ENCODE data around the gene LARGE1. TPM values are rescaled to one million over a fixed set of nuclear protein-coding genes. Genes with fewer than 3 reads are reported as not detected.
"Not testable (repeated sequence)": the region's sequence is repeated elsewhere in the genome, so short reads cannot be mapped to it uniquely, and the experiment has no call there.

LARGE1 gene
- total RNA-seq, 1 donor: 15.0 TPM

DNA sequence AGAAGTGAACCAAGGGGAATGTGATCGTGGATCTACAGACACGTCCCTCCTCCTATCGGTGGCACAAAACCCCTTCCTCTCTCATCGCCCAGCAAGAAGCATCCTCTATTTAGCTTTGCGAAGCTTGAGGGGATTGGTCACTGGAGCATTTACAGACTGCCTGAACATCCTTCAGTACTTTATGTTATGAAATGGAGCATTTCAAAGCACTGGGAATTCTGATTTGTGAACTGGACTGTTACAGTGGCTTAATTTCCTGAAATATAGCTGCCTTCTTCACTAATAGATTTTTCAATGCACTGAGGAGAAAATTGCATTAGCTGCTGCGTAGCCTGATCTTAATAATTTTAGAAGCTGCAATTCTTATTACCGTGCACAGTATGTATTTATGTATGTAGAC is 344.5 kb downstream of the LARGE1 start:
- TF ChIP-seq, protein P1, sequence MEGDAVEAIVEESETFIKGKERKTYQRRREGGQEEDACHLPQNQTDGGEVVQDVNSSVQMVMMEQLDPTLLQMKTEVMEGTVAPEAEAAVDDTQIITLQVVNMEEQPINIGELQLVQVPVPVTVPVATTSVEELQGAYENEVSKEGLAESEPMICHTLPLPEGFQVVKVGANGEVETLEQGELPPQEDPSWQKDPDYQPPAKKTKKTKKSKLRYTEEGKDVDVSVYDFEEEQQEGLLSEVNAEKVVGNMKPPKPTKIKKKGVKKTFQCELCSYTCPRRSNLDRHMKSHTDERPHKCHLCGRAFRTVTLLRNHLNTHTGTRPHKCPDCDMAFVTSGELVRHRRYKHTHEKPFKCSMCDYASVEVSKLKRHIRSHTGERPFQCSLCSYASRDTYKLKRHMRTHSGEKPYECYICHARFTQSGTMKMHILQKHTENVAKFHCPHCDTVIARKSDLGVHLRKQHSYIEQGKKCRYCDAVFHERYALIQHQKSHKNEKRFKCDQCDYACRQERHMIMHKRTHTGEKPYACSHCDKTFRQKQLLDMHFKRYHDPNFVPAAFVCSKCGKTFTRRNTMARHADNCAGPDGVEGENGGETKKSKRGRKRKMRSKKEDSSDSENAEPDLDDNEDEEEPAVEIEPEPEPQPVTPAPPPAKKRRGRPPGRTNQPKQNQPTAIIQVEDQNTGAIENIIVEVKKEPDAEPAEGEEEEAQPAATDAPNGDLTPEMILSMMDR (IDR thresholded peaks at IDR 0.05; ENCODE audit: insufficient read depth, low read length): no peak
- DNase-seq (ENCODE audit: low read depth): no peak
- H3K4me3 ChIP-seq (ENCODE audit: low read depth, low read length): no peak overlapping the region

DNA sequence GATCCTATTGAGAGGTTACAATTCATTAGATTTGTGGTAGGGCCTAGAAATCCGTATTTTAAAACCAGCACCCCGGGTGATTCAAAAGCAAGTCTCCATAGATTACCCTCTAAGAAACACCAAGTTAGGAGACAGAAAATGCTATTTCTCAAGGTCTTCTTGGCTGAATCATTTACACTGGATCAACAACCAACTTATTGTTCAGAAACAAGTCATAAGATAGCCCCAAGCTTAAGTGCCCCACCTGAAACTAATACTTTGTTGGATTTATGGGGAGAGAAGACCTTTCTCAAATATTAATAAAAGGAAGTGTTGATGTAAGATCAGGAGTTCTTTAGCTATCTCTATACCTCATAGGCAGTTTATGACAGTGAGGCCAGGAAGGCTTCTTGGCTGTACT is 345.2 kb downstream of the LARGE1 start:
- no peak overlapping the region for H3K4me3 ChIP-seq (ENCODE audit: low read depth, low read length)
- TF ChIP-seq, protein P1 (IDR thresholded peaks at IDR 0.05; ENCODE audit: insufficient read depth, low read length): no peak

DNA sequence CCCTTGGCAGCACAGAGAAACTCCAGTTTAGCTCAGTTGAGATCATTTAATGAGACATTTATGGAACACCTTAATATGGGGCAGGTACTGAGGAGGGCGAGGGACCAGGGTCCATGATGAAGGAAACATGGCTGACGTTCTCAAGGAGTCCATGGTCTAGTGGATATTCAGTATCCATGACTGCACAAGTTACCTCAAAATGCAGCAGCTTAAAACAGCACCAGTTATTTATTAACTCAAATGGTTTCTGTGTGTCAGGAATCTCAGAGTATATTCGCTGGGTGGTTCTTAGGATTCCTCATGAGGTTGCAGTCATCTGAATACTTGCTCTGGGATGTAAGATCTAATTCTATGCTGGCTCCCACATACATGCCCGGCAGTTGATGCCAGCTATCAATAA is 346.8 kb downstream of the LARGE1 start:
- DNase-seq (ENCODE audit: low read depth): no peak
- H3K4me3 ChIP-seq (ENCODE audit: low read depth, low read length): no peak overlapping the region
- TF ChIP-seq, protein P1 (IDR thresholded peaks at IDR 0.05; ENCODE audit: insufficient read depth, low read length): no peak

More for the DNA sequence above, 345.2 kb downstream of the LARGE1 start:
- DNase-seq (ENCODE audit: low read depth): no peak

DNA sequence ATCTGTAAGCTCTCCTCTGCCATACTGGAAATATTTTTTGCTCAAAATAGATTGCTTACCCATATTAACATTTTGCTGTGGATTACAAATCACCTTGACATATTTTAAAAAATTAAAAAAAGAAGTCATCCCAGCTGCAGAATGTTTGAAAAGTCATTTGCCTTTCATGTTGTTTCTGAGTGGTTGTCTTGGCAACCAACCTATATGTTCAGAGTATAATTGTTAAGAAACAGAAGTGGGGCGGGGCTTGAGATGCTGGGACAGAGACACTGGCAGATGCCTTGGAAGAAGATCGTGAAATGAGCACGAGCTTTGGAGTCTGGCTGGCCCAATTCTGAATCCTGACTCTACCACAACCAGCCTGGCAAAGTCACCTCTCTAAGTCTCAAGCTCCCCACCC is 348.2 kb downstream of the LARGE1 start:
- no peak overlapping the region for H3K4me3 ChIP-seq (ENCODE audit: low read depth, low read length)
- DNase-seq (ENCODE audit: low read depth): no peak
- TF ChIP-seq, protein P1 (IDR thresholded peaks at IDR 0.05; ENCODE audit: insufficient read depth, low read length): no peak

DNA sequence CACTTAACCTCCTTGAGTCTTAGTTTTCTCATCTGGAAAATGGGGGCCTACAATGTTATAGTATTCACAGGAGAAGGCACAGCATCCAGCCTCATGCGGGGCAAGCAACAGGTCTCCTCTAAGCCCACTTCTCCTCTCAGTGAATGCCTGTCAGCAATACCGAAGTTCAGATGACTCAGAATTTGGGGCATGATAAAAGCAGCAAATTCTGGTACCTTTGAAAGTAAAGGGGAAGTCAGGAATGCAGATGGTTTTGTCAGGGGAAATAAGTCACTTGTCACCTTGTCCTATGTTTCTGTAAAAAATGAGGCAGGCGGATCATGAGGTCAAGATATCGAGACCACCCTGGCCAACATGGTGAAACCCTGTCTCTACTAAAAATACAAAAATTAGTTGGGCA is 350.2 kb downstream of the LARGE1 start:
- TF ChIP-seq, protein P1 (IDR thresholded peaks at IDR 0.05; ENCODE audit: insufficient read depth, low read length): no peak
- DNase-seq (ENCODE audit: low read depth): no peak
- H3K4me3 ChIP-seq (ENCODE audit: low read depth, low read length): no peak overlapping the region

DNA sequence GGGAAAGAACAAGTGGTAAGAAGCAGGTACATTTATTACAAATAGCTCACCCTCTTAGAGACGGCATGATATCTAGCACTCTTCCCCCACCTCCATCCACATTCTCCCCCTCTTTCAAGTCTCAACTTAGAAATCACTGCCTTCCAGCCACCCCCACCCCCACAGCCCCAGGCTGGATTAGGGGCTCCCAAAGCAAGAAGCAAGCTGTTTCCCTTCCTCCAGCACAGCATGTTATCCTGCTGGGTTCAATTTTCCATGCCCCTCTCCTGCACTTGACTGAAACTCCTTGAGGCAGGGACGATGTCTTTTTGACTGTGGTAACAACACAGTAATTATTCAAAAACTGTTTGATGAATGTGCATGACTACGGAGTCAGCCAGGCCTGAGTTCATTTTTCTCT is 350.7 kb downstream of the LARGE1 start:
- H3K4me3 ChIP-seq (ENCODE audit: low read depth, low read length): no peak overlapping the region
- TF ChIP-seq, protein P1 (IDR thresholded peaks at IDR 0.05; ENCODE audit: insufficient read depth, low read length): no peak
- no peak for DNase-seq (ENCODE audit: low read depth)

DNA sequence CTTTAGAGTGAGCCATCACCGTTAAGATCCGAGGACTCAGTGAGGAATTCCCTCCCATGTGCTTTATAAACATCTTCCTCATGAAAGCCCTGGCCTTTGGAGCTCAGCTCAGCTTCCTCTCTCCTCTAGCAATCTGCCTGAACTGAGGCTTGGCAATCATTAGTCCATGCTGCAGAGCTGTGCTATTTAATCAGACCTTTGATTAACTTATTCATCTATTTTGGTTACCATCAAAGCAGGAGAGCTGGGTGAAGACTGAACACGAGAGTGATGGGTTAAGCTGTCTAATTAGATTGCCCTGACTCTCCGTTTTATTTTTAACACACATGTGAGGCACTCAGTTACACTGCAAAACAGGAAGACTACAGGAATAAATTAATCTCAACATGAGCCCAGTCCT is 351.3 kb downstream of the LARGE1 start:
- TF ChIP-seq, protein P1 (IDR thresholded peaks at IDR 0.05; ENCODE audit: insufficient read depth, low read length): no peak
- no peak for DNase-seq (ENCODE audit: low read depth)
- H3K4me3 ChIP-seq (ENCODE audit: low read depth, low read length): no peak overlapping the region

DNA sequence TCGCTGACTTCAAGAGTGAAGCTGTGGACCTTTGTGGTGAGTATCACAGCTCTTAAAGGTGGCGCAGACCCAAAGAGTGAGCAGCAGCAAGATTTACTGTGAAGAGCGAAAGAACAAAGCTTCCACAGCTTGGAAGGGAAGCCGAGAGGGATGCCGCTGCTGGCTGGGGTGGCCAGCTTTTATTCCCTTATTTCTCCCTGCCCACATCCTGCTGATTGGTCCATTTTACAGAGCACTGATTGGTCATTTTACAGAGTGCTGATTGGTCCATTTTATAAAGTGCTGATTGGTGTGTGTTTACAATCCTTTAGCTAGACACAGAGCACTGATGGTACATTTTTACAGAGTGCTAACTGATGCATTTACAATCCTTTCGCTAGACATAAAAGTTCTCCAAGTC is 353.8 kb downstream of the LARGE1 start:
- H3K4me3 ChIP-seq (ENCODE audit: low read depth, low read length): not testable (repeated sequence)

More for the DNA sequence above, 353.8 kb downstream of the LARGE1 start:
- DNase-seq (ENCODE audit: low read depth): not testable (repeated sequence)
